ENCODE results near the gene SLC25A19.
"Not testable (repeated sequence)": the region's sequence is repeated elsewhere in the genome, so short reads cannot be mapped to it uniquely, and the experiment has no call there.

The SLC25A19 gene

GRCh38 chr17:75301502-75302206, 12.4 kb upstream of the SLC25A19 start:
- no peak for DNase-seq (ENCODE audit: low read depth)

- no peak for DNase-seq (ENCODE audit: low read depth)
Measured at GRCh38 chr17:75301049-75301448, 11.8 kb upstream of the SLC25A19 start.

GRCh38 chr17:75300280-75300679, 11.0 kb upstream of the SLC25A19 start:
- no peak for DNase-seq (ENCODE audit: low read depth)

- DNase-seq (ENCODE audit: low read depth) = no peak
Measured at GRCh38 chr17:75295201-75296158, 6.2 kb upstream of the SLC25A19 start.

GRCh38 chr17:75292810-75293448, 3.7 kb upstream of the SLC25A19 start:
- DNase-seq (ENCODE audit: low read depth) = not testable (repeated sequence)

GRCh38 chr17:75289832-75290337, 652 bp upstream of the SLC25A19 start:
- DNase-seq (ENCODE audit: low read depth) = peak; percentile 25

GRCh38 chr17:75288770-75289114, 491 bp downstream of the SLC25A19 start:
- no peak for DNase-seq (ENCODE audit: low read depth)

GRCh38 chr17:75288359-75288758, 874 bp downstream of the SLC25A19 start:
- DNase-seq (ENCODE audit: low read depth) = no peak

GRCh38 chr17:75287221-75287620, 2.0 kb downstream of the SLC25A19 start:
- no peak for DNase-seq (ENCODE audit: low read depth)

- no peak for DNase-seq (ENCODE audit: low read depth)
Measured at GRCh38 chr17:75285123-75285522, 4.1 kb downstream of the SLC25A19 start.

GRCh38 chr17:75280189-75280588, 9.0 kb downstream of the SLC25A19 start:
- DNase-seq (ENCODE audit: low read depth) = not testable (repeated sequence)

- DNase-seq (ENCODE audit: low read depth) = no peak
Measured at GRCh38 chr17:75277664-75278071, 11.6 kb downstream of the SLC25A19 start.

- DNase-seq (ENCODE audit: low read depth) = no peak
Measured at GRCh38 chr17:75273977-75274708, 15.1 kb downstream of the SLC25A19 start.

- DNase-seq (ENCODE audit: low read depth) = no peak
Measured at GRCh38 chr17:75272848-75273184, 16.4 kb downstream of the SLC25A19 start.

GRCh38 chr17:75271955-75272847, 17.0 kb downstream of the SLC25A19 start:
- DNase-seq (ENCODE audit: low read depth) = no peak

- peak; percentile 86 for DNase-seq (ENCODE audit: low read depth)
Measured at GRCh38 chr17:75271233-75271954, 17.8 kb downstream of the SLC25A19 start.

GRCh38 chr17:75270966-75271232, 18.3 kb downstream of the SLC25A19 start, which contains the start of gene MIF4GD:
Gene MIF4GD, minus strand, starts transcription at chr17:75271231. Its CDS starts 1,036 bp downstream, at chr17:75270195.
- no peak for DNase-seq (ENCODE audit: low read depth)

GRCh38 chr17:75270218-75270965, 18.8 kb downstream of the SLC25A19 start:
- peak; percentile 47 for DNase-seq (ENCODE audit: low read depth)

- DNase-seq (ENCODE audit: low read depth) = no peak
Measured at GRCh38 chr17:75269844-75270217, 19.4 kb downstream of the SLC25A19 start.

Data from stimulated activated CD8-positive, alpha-beta memory T cell treated with anti-CD3 and anti-CD28 coated beads, Interleukin-15, amount 100 ng/mL, for 24 hours (primary cell).